CD4-positive, alpha-beta T cell treated with Interferon alpha-2 for 1 hour (primary cell): ENCODE data around the gene BPIFB6.

Experiments
- DNase-seq, 2 donors: peaks; one replicate each; pipeline ENCODE4 v3.0.0-alpha.2; 2020 to 2022

BPIFB6 gene

GRCh38 chr20:33002087-33002808 is 29.2 kb upstream of the BPIFB6 start:
- DNase-seq = no peak

- no peak for DNase-seq
Measured at GRCh38 chr20:33004141-33004751, 27.2 kb upstream of the BPIFB6 start, which contains the start of gene SUN5. Gene SUN5, minus strand, starts transcription at chr20:33004433. Its CDS starts 93 bp downstream, at chr20:33004340.

- DNase-seq = peak; percentile 16 to 53
Measured at GRCh38 chr20:33005132-33005566, 26.3 kb upstream of the BPIFB6 start.

DNA sequence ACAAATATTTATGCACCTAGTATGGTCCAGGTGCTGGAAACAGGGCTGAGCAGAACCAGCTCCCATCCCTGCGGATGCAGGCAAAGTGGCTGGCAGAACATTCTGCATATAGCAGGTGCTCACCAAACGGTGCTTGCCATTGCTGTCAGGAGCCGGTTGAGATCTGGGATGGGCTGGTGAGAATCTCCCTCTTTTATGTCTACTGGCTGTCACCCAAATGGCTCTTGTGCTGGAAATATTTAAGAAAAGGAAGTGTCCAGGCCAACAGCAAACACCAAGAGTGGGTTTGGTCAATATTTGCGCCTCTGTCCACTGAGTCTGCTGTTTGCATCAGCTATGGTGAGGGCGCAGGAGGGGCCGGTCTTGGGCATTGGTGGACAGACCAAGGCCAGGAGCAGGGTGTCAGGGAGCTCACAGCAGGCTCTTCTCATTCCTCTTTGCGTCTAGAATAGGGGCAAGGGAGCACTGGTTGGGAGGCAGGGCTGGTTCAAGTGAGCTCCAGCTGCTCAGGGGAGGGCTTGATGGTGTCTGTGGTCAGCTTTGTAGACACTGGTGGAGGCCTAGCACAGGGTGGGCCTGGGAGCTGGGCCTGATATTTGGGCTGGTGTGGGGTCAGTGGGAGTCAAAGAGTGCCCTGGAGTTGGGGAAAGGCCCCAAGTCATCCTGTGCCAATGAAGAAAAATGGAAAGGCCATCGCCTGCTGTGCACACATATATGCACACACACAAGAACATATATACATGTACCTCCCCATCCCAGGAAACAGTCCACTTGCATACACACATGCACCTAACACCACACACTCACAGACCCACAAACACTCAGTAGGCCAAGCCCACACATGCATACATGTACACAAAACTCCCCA is 25.3 kb upstream of the BPIFB6 start:
- DNase-seq = no peak

GRCh38 chr20:33006776-33007375 is 24.6 kb upstream of the BPIFB6 start:
- no peak for DNase-seq

DNA sequence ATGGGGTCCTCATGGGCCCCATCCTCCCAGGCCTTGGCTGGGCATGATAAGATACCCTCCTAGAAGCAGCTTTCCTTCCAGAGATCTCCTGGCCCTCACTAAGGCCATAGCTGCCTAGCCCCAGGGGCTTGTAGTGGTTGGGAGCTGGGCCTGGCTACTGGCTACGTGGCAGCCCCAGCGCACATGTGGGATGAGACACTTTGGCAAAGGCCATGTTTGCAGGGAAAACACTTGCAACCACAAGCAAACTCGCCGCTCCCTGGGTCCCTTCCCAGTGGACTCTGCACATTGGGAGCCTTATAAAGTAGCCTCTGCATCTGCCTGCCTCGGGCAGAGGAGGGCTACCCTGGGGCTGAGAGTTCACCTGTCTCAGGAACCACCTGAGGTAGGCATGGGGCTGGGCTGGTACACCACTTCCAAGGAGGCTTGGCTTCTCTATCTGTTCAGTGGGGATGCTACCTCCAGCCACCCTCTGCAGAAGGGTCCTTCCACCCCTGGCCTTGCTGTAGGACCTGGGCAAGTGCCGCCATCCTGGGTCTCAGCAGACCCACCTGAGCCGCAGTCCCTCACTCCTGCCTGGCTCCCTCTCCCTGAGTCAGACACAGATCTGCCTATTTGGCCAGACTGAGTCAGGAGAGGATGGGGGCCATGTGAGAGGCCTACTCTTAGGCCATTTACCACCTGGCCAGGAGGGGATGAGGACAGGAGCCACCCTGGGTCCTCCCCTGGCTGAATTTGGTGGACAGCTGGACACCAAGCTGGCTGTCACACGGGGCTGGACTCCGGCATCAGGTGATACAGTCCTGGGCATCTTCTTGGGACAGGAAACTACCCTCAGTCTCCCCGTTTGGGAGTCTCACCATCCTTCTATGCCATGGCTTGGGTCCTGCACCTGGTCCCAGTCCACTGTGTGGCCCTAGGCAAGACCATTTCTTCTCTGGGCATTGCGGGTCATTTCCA is 23.8 kb upstream of the BPIFB6 start, which contains the start of gene BPIFB2:
TSS of gene BPIFB2 (plus strand) at position 329 of the 960 bp plus-strand sequence. CDS start 871 bp downstream, outside the sequence.
- DNase-seq = no peak

GRCh38 chr20:33008336-33009213 is 22.9 kb upstream of the BPIFB6 start:
- DNase-seq = no peak

DNA sequence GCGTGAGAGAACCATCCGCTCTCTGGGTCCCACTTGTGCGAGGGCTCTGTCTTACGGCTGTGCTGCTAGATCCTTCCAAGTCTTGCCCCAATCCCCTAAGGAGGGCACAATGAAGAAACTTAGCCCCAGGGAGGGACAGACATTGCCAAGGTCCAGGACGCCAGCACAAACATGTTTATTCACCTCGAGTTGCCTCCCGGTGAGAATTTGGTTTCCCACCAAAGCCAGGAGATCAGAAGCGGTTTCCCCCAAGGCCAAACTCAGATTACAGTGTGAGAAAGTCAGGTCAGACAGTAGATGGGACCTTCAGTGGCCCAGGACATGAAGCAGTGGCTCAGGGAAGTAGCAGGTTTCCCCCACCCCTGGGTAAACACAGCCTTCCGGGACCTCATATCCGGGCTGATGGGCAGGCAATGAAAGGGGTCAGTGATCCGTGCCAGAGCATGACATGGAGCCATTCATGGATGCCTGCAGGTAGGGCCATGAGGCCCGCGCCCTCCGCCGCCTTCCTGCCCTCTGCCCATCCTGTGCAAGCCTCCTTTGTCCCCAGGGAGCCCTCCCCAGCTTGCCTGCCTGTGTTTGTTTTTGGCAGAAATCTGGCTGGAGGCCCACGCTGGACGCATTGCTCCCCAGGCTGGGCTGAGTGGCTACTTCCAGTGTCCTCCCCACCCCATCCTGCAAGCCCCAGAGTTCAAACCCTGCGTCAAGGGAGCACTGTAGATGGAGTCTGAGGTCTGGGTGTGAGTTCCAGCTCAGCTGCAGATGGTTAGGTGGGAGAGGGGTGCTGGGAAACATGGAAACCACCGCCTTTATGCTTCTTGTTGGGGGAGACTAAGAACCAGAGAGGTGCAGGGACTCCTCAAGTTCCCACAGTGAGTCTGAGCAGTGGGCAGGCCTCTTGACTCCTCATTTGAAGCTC is 22.0 kb upstream of the BPIFB6 start:
- DNase-seq = no peak

- no peak for DNase-seq
Measured at GRCh38 chr20:33010133-33010504, 21.3 kb upstream of the BPIFB6 start.

- DNase-seq = no peak
Measured at GRCh38 chr20:33010674-33011449, 20.6 kb upstream of the BPIFB6 start.

GRCh38 chr20:33012327-33013189 is 18.9 kb upstream of the BPIFB6 start:
- no peak for DNase-seq

DNA sequence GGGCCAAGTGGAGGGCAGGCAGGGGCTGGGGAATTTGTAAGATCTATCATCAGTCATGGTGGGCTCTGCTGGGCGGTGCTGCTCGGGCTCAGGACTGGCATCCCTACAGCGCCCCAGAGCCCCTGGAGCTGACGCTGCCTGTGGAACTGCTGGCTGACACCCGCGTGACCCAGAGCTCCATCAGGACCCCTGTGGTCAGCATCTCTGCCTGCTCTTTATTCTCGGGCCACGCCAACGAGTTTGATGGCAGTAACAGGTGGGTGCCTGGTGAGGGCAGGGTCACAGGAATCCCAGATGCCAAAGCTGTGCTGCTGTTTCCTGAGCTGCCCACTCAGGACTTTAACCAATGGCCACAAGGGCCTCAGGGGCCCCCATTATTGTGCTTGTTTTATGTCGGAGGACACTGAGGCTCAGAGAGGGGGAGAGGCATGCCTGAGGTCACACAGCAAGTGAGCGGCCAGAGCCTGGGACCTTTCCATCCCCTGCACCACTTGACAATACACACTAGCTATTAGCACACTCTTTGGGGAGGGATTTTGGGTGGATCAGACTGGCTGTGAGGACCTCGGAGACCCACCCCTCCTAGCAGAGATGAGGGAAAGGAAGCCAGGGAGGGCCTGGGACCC is 17.6 kb upstream of the BPIFB6 start:
- DNase-seq = no peak

DNA sequence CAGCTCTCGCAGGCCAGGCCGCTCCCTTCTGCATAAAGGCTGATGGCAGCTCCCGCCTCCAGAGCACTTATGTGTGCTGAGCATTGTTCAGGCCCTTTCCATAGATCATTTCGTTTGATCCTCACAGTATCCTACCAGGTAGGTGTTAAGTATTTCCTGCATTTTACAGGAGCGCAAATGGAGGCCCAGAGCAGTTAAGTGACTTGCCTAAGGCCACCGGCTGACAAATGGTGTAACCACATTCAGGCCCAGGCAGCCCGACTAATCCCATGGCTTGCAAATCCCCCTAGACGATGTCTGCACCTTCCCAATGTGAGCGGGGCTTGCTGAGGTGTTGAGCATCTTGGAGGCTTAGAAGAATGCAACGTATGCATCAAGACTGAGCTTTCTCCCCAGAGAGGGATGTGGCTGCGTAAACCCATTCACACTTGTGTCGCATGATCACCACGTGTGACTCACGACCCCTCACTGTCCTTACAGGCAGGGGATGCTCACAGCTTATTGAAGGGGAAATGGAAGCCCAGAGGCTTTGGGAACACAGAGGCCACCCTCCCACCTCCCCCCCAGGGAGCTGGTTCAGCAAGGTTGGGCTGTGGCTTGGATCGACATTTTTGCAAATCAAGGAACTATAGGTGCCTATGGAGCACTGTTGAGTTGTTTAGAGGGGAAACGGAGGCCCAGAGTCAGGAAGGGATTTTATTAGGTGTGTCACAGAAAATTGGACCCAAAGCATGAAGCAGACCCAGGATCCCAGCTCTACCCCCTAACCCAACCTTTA is 16.9 kb upstream of the BPIFB6 start:
- no peak for DNase-seq

- DNase-seq = no peak
Measured at GRCh38 chr20:33015114-33015484, 16.3 kb upstream of the BPIFB6 start.

GRCh38 chr20:33015700-33016580 is 15.5 kb upstream of the BPIFB6 start:
- no peak for DNase-seq
